Nephron (organoid): ENCODE data around the gene TLE3.

ENCODE experiments used
- H3K27ac Mint-ChIP-seq, 3 experiments: 2 replicates each; pipeline ENCODE4 v1.8.0; 2020; ENCODE audit warnings: mixed read lengths in 3 of 3, mild to moderate bottlenecking in 2 of 3, moderate library complexity in 1 of 3
- H3K27me3 Mint-ChIP-seq: 2 replicates; pipeline ENCODE4 v1.8.0; 2021; ENCODE audit warnings: low read depth, mild to moderate bottlenecking, moderate library complexity, mixed read lengths
- H3K36me3 Mint-ChIP-seq: 2 replicates; pipeline ENCODE4 v1.8.0; 2020; ENCODE audit warnings: low read depth, mixed read lengths
- H3K4me1 Mint-ChIP-seq: 2 replicates; pipeline ENCODE4 v1.8.0; 2020; ENCODE audit warnings: mixed read lengths
- H3K4me3 Mint-ChIP-seq, 3 experiments: 2 replicates each; pipeline ENCODE4 v1.8.0; 2020; ENCODE audit warnings: mild to moderate bottlenecking in 3 of 3, mixed read lengths in 3 of 3, moderate library complexity in 2 of 3
- H3K9me3 Mint-ChIP-seq: 2 replicates; pipeline ENCODE4 v1.8.0; 2020; ENCODE audit warnings: mixed read lengths
- CTCF ChIP-seq, 3 experiments: fragments of 200-600 bp; sonication (generic); IDR thresholded peaks; one replicate each; pipeline ENCODE4 v1.5.0; 2021; ENCODE audit warnings: antibody characterized with exemption in 3 of 3; ENCODE audit not compliant: unreplicated experiment in 3 of 3

Gene TLE3

GRCh38 chr15:70012895-70013294 is 84.8 kb downstream of the TLE3 start:
- Mint-ChIP-seq H3K27ac (peak overlapping the region in 1 of 3 experiments; percentile 15), H3K9me3 (peaks cover 4% of the 10 kb centered on the region), H3K4me3 (no peak overlapping the region)

GRCh38 chr15:70008697-70009290 is 88.9 kb downstream of the TLE3 start:
- H3K27me3 Mint-ChIP-seq = peaks cover 80% of the 10 kb centered on the region
- no peak overlapping the region for H3K27ac Mint-ChIP-seq
- TF ChIP-seq CTCF (IDR thresholded peaks at IDR 0.05; ENCODE audit: unreplicated experiment in 3 of 3) = no peak

More at GRCh38 chr15:70012895-70013294, 84.8 kb downstream of the TLE3 start:
- Mint-ChIP-seq H3K36me3 (no peaks in the 10 kb centered on the region), H3K27me3 (peaks cover 84% of the 10 kb centered on the region), H3K4me1 (peaks cover 22% of the 10 kb centered on the region)
- no peak for TF ChIP-seq CTCF (IDR thresholded peaks at IDR 0.05; ENCODE audit: unreplicated experiment in 3 of 3)

GRCh38 chr15:70006259-70007147 is 91.2 kb downstream of the TLE3 start:
- TF ChIP-seq CTCF (IDR thresholded peaks at IDR 0.05; ENCODE audit: unreplicated experiment in 3 of 3) = no peak
- Mint-ChIP-seq H3K4me3 (no peak overlapping the region), H3K27ac (no peak overlapping the region), H3K27me3 (peaks cover 79% of the 10 kb centered on the region), H3K4me1 (no peaks in the 10 kb centered on the region), H3K9me3 (peaks cover 15% of the 10 kb centered on the region), H3K36me3 (peaks cover 9% of the 10 kb centered on the region)

More at GRCh38 chr15:70008697-70009290, 88.9 kb downstream of the TLE3 start:
- Mint-ChIP-seq H3K4me3 (no peak overlapping the region), H3K36me3 (peaks cover 3% of the 10 kb centered on the region), H3K9me3 (peaks cover 3% of the 10 kb centered on the region), H3K4me1 (peaks cover 7% of the 10 kb centered on the region)

- H3K9me3 Mint-ChIP-seq = peaks cover 16% of the 10 kb centered on the region
- H3K4me3 Mint-ChIP-seq = no peak overlapping the region
- no peak overlapping the region for H3K27ac Mint-ChIP-seq
- H3K4me1 Mint-ChIP-seq = no peaks in the 10 kb centered on the region
- peaks cover 9% of the 10 kb centered on the region for H3K36me3 Mint-ChIP-seq
- no peak for TF ChIP-seq CTCF (IDR thresholded peaks at IDR 0.05; ENCODE audit: unreplicated experiment in 3 of 3)
- H3K27me3 Mint-ChIP-seq = peaks cover 79% of the 10 kb centered on the region
Measured at GRCh38 chr15:70004826-70005225, 92.9 kb downstream of the TLE3 start.

GRCh38 chr15:70002897-70003296 is 94.8 kb downstream of the TLE3 start:
- H3K9me3 Mint-ChIP-seq = peaks cover 16% of the 10 kb centered on the region
- no peak overlapping the region for H3K27ac Mint-ChIP-seq
- peaks cover 70% of the 10 kb centered on the region for H3K27me3 Mint-ChIP-seq
- peaks cover 9% of the 10 kb centered on the region for H3K36me3 Mint-ChIP-seq
- H3K4me3 Mint-ChIP-seq = no peak overlapping the region
- peaks cover 3% of the 10 kb centered on the region for H3K4me1 Mint-ChIP-seq
- TF ChIP-seq CTCF (IDR thresholded peaks at IDR 0.05; ENCODE audit: unreplicated experiment in 3 of 3) = no peak
